Cardiac fibroblast (primary cell): ENCODE measurements around the gene PILRB.
"Not testable (repeated sequence)": the region's sequence is repeated elsewhere in the genome, so short reads cannot be mapped to it uniquely, and the experiment has no call there.

Experiments
- DNase-seq, 2 donors: peaks; one replicate each; pipeline versions ENCODE4 v3.0.0 to v3.0.0-alpha.2; 2010; ENCODE audit warnings: low read depth in 2 of 2
- H3K4me3 ChIP-seq, 2 donors: replicated peaks in 1 of 2; 1 replicate in 1 of 2; 2 replicates in 1 of 2; pipeline ENCODE4 v1.5.1; 2011; ENCODE audit warnings: low read depth in 2 of 2, low read length in 2 of 2, mild to moderate bottlenecking in 2 of 2, moderate library complexity in 1 of 2
- TF ChIP-seq, protein P1 (sequence below): IDR thresholded peaks from one replicate; pipeline ENCODE4 v1.5.1; 2011; ENCODE audit warnings: low read depth, mild to moderate bottlenecking, low read length, inconsistent platforms

PILRB gene

DNA sequence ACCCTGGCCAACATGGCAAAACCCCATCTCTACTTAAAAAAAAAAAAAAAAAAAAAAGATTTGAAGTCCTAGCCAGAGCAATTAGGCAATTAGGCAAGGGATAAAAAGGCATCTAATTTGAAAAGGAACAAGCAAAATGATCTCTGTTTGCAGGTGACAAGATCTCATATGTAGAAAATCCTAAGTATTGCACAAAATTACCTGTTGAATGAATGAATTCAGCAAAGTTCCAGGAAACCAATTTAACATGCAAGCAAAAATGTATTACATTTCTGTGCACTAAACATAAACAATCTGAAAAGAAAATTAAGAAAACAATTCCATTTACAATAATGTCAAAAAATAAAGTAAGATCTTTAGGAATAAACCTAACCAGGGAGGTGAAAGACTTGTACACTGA is 5.2 kb downstream of the PILRB start:
- TF ChIP-seq, protein P1, sequence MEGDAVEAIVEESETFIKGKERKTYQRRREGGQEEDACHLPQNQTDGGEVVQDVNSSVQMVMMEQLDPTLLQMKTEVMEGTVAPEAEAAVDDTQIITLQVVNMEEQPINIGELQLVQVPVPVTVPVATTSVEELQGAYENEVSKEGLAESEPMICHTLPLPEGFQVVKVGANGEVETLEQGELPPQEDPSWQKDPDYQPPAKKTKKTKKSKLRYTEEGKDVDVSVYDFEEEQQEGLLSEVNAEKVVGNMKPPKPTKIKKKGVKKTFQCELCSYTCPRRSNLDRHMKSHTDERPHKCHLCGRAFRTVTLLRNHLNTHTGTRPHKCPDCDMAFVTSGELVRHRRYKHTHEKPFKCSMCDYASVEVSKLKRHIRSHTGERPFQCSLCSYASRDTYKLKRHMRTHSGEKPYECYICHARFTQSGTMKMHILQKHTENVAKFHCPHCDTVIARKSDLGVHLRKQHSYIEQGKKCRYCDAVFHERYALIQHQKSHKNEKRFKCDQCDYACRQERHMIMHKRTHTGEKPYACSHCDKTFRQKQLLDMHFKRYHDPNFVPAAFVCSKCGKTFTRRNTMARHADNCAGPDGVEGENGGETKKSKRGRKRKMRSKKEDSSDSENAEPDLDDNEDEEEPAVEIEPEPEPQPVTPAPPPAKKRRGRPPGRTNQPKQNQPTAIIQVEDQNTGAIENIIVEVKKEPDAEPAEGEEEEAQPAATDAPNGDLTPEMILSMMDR, result no peak
- DNase-seq, result no peak
- no peak overlapping the region for H3K4me3 ChIP-seq

DNA sequence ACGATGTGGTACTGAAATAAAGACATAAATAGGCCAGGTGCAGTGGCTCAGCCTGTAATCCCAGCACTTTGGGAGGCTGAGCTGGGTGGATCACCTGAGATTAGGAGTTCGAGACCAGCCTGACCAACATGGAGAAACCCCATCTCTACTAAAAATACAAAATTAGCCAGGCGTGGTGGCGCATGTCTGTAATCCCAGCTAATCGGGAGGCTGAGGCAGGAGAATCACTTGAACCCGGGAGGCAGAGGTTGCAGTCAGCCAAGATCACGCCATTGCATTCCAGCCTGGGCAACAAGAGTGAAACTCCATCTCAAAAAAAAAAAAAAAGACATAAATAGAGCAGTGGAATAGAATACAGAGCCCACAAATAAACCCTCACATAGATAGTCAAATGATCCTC is 5.9 kb downstream of the PILRB start:
- not testable (repeated sequence) for H3K4me3 ChIP-seq, DNase-seq

DNA sequence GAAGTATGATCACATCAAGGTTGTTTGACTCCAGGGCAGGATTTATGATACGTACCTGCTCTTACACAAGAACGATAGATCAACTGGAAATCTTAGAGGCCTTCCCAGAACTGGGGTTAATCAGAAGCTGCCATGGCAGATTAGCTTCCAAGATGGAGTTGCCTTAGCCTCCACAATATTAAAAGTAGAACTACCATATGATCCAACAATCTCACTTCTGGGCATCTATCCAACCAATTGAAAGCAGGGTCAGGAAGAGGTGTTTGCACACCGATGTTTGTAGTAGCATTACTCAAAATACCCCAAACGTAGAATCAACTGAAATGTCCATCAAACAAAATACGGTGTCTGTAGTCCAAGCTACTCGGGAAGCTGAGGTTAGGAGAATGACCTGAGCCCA is 6.6 kb downstream of the PILRB start:
- TF ChIP-seq, protein P1, result no peak
- no peak for DNase-seq
- H3K4me3 ChIP-seq, result no peak overlapping the region

DNA sequence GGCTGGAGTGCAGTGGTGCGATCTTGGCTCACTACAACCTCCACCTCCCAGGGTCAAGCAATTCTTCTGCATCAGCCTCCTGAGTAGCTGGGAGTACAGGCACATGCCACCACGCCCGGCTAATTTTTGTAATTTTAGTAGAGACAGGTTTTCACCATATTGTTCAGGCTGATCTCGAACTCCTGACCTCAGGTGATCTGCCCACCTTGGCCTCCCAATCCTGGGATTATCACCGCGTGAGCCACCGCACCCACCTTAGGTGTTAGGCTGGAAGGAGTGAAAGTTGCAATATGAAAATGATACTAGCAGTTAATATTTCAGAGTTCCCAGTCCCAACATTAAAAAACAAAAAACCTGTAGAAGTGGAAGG is 8.1 kb downstream of the PILRB start:
- DNase-seq, H3K4me3 ChIP-seq: not testable (repeated sequence)

DNA sequence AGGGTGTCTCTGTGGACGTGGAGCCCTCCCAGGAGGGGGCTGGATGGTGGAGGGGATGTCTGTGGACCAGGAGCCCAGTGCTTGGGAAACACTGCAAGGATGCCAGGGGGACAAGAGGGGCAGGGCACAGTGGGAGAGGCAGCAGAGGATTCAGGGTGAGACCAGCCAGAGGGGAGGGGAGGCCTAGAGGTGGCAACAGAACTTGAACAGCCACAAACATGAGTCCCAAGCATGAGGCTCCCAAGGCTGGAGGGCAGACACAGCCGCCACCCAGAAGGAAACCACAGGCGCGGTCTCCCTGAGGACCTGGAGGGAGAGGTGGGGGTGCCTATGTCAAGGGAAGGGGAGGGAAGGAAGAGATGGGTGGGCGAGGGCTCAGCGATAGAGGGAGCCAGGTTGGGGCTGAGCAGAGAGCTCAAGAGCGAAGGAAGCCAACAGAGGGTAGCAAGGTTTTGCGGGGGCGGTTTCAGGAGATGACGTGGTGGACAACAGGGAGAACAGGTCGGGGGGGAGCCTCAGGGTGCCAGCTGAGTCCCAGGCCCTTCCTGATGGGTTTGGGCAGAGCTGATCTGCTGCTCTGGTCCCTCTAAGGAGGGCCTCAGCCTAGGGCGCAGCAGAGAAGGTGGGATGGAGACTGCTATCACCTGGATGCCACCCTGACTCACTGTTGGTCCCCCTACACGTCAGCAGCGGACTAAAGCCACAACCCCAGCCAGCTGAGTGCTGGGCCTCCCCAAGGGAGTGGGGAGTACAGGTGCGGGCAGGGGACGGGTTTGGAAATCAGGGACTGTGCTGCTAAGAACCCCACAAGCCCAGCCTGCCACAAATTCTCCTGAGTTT is 8.7 kb downstream of the PILRB start:
- H3K4me3 ChIP-seq, result no peak overlapping the region
- DNase-seq, result no peak

DNA sequence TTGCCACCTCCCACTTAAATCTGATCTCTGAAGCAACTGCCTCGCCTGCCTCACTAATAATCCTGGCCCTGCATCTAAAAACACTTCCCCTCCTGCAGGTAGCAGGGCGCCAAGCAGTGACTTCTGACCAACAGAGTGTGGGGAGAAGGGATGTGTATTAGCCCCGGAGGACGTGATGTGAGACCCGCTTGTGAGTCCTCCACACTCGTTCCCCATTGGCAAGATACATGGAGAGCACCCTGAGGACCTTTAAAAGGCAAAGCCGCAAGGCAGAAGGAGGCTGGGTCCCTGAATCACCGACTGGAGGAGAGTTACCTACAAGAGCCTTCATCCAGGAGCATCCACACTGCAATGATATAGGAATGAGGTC is 9.3 kb downstream of the PILRB start:
- DNase-seq, result no peak
- TF ChIP-seq, protein P1, result no peak
- no peak overlapping the region for H3K4me3 ChIP-seq

More for the DNA sequence above, 8.7 kb downstream of the PILRB start:
- TF ChIP-seq, protein P1, result no peak

DNA sequence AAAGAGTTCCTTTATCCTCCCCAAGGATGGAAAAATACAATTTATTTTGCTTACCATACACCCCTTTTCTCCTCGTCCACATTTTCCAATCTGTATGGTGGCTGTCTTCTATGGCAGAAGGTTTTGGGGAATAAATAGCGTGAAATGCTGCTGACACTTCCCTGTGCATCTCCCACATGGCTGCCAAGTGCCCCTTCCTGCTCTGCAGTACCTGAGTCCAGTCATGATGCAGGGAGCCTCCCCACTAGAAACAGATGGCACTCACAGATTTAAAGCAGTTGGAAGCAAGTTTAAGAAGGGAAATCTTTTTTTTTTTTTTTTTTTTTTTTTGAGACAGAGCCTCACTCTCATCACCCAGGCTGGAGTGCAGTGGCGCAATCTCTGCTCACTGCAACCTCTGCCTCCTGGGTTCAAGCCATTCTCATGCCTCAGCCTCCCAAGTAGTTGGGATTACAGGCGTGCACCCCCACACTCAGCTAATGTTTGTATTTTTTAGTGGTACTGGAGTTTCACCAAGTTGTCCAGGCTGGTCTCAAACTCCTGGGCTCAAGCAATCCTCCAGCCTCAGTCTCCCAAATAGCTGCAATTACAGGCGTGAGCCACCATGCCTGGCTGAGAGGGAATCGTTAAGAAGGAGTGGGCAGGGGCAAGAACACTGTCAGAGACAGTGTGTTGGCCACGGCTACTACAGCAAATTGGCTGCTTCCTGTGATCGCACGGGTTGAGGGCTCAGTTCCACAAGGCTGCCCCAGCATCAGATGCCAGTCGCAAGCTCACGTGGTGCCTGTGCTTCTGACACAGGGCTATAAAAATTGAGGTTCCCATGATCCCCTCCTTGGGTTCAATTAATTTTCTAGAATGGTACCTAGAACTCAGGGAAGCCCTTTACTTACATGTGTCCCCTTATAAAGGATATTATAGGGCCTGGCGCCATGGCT is 10.0 kb downstream of the PILRB start:
- no peak overlapping the region for H3K4me3 ChIP-seq
- TF ChIP-seq, protein P1, result no peak
- DNase-seq, result no peak
